Effector CD8-positive, alpha-beta T cell (primary cell): Measurements from ENCODE around the gene C20orf144.

Experiments
- DNase-seq: peaks from one replicate; lab custom pipeline; 2025; lab: John Stamatoyannopoulos, UW

The C20orf144 gene

GRCh38 chr20:33676652-33677645 is 14.8 kb downstream of the C20orf144 start:
- no peak for DNase-seq

GRCh38 chr20:33677991-33678702 is 16.0 kb downstream of the C20orf144 start:
- DNase-seq, result no peak

DNA sequence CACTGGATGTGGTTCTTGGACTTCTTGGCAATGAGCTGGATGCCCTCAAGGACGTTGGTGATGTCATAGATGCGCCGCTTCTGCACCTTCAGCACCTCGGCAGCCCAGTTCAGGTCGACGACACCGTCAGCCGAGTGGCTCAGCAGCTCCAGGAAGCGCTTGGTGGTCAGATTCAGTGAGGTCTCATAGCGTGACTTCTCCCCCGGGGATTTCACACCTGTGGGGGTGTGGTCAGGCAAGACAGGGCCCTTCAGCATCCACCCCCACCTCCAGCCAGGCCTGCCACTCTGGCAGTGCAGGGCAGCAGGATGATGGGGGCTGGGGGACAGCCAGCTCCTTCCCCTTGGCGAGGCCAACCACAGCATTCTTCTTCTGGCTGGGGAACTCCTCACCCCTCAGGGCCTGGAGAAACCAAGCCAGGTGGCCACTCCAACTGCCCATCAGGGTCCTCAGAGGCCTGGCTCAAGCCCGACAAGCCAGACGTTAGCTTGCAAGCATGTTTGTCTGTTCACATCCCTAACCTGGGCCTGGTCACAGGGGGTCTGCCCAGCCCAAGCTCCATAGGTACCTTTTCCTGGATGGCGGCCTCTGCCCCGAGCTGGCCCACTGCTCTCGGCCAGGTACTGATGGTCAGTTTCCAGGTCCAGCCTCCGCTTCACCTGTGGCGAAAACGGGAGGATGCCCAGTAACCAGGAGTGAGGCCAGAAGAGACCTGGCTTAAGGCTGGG is 17.8 kb downstream of the C20orf144 start:
- no peak for DNase-seq

DNA sequence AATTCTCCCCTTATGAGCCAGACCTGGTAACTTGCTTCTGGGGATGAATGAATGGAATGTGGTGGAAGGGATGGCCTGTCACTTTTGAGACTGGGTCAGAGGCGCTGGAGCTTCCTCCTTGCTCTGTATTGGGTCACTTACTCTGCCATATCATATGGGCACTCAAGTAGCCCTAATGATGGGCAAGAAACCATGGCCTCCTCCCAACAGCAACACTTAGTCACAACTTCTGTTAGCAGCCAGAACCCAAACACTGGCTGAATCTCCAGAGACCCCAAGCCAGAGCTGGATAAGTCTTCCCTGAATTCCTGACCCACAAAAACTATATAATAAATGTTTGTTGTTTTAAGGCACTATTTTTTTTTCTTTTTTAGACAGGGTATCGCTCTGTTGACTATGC is 18.6 kb downstream of the C20orf144 start:
- DNase-seq, result no peak

DNA sequence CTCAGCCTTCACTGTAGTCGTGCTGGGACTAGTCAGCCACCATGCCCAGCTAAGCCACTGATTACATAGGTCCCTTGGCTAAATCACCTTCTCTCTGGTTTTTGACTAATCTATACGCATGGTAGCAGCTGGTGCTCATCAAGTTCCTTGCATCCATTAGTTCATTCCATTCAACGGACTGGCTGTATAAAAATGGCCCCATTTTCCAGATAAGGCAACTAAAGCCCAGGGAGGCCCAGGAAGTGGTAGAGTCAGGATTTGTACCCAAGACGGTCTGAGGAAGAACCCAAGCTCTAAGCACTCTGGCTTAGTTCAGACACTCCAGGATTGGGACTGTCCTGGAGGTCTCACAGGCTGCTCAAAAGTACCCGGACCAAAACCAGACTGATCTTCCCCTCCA is 19.2 kb downstream of the C20orf144 start:
- DNase-seq, result no peak

- no peak for DNase-seq
Observed at GRCh38 chr20:33681728-33682353, 19.7 kb downstream of the C20orf144 start.

DNA sequence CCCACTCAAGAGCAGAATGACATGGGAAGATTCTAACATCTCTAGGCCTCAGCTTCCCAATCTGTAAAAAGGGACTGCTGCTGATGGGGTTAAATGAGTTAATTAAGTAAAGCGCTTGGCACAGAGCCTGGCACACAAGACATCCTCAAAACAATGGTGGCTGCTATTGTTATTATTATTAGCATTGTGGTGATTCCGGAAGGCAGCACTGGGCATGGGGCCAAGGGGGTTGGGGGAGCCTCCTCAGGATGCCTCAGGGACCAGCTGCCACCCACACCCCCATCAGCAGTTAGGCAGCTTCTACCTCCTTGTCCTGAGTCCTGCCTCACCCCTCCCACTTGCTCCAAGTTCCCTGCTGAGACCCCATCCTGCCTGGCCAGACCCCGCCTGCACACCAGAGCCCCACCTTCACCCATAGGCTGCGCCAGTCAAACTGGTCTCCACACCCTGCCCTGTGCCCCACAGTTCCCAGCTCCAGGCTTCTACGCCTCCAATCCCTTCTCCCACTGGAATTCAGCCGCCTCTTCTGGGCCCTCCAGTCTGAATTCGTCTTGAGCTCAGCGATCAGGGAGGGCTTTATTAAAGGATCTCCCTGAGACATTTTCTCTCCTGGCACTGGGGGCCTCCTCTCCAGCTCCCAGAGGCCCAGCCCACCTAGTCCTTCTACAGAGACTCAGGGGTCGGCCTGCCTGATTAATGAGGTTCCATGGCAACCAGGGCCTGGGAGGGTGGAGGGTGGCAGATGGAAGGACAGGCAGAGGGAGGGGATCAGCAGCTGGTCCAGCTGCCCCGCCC is 22.6 kb downstream of the C20orf144 start:
- DNase-seq, result no peak

DNA sequence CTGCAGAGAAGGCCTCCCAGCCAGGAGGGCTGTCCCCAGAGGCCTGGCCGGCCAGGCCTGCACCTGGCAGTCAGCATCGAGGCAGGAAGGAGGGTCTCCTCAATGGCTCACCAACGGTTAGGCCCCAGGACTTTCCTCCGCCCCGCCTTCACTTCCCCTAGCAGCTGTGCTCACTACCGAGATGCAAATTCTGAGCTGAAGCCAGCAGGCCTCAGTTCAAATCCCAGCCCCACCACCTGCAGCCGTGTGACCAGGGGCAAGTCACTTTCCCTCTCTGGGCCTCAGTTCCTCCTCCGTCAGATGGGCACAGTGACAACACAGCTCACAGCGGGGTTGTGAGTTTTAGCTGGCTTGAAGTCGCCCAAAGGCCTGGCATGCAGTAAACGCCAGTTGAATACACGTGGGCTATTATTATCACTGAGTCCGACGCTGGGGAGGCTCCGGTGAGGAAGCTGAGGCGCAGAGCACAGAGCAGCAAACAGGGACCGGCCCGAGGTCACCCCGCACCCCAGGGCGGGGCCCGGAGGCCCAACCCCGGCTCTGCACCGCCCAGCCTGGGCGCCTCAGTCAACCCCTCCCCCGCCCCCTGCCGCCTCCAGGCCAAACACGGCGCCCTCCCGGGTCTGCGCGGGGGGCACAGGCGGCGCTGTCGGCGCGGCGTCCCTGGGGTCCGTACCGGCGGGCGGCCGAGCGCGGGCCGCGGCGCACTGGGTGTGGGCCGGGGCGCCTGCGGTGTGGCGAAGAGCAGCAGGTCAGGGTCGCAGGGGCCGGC is 23.4 kb downstream of the C20orf144 start:
- no peak for DNase-seq

- DNase-seq, result peak; percentile 91
Observed at GRCh38 chr20:33686100-33686983, 24.2 kb downstream of the C20orf144 start, which contains the start of gene E2F1. Gene E2F1, minus strand, starts transcription at chr20:33686385. Its CDS starts 121 bp downstream, at chr20:33686264.

GRCh38 chr20:33686984-33687366 is 24.8 kb downstream of the C20orf144 start:
- DNase-seq, result no peak

GRCh38 chr20:33687370-33687915 is 25.3 kb downstream of the C20orf144 start:
- no peak for DNase-seq

GRCh38 chr20:33687993-33688937 is 26.1 kb downstream of the C20orf144 start:
- DNase-seq, result no peak

DNA sequence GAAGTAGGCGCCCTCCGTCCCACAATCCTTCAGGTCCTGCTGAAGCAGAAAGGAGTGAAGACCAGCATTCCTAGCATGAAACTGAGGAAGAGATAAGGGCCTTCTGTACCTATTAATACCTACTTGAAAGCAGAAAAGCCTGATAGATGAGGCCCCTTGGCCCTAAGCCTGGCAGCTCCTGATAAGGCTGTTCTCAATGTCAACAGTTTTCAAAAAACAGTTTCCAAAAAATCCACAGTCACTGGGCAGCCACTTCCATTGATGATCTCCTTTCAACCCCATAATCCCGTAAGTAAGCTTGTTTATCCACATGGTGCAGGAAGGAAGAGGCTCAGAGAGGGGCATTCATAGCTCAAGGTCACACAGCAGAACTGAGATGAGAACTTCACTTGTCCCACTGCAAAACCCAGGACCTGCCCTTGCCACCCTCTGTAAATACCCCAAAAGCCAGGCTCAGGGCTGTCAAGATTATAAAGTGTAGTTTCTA is 26.9 kb downstream of the C20orf144 start:
- no peak for DNase-seq

DNA sequence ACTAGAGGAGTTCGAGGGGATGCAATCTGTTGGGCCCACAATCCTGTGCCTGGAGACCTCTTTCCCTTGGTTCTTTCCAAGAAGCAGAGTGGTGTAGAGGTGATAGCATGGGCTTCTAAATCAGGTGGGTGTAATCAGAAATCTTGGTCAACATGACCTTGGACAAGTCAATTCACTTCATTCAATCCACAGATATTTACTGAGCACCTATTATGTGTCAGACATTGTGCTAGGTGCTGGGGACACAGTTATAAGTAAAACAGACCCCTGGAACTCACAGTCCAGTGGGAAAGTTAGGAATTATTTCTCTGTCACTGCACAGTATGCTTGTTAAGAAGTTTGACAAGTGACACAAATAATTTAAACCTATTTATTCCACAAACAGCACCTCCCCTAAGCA is 27.4 kb downstream of the C20orf144 start:
- DNase-seq, result no peak

DNA sequence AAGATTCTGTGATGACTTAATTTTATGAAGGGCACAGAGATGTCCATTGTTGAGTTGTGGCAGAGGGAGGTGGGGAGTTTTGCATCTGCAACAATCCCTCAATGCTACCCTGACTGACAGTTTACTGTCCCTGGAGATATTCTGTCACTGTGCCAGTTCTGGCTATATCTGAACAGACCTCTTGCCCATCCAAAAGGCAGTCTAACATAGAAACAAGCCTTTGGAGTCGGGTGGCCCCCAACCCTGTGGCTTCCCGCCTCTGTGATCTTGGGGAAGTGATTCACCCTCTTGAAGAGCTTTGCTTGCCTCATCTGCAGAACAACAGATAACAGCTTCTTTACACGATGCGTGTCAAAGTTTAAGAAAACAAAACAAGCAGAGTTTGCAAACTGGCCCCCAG is 27.8 kb downstream of the C20orf144 start:
- DNase-seq, result peak; percentile 18

DNA sequence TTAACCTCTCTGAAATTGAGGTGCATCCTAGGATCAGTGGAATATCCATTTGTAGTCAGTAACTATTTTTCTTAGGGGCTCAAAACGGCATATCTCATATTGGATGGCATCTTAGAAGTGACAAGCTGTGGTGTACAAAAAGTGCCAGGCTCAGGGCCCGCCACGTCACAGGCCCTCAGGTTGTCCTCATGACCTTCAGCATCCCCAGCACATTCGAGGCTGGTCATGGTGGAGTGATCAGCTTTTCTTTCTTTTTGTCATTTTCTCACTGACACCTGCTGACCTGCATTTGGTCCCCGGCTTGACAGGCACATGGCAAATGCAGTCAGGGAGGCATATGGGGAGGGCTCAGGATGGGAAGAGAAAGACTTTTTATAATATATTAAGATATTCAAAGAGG is 31.2 kb downstream of the C20orf144 start:
- no peak for DNase-seq
